DND-41 (cell line): ENCODE data around the gene SRRT.
"Not testable (repeated sequence)": the region's sequence is repeated elsewhere in the genome, so short reads cannot be mapped to it uniquely, and the experiment has no call there.

Experiments
- CTCF ChIP-seq: IDR thresholded peaks from 2 replicates; pipeline ENCODE4 v1.5.1; 2012; ENCODE audit warnings: borderline replicate concordance, low read length, moderate library complexity, mild to moderate bottlenecking; ENCODE audit not compliant: poor library complexity, severe bottlenecking; ENCODE audit errors: extremely low read depth
- EZH2 ChIP-seq: IDR thresholded peaks from 3 replicates; pipeline ENCODE4 v1.6.1; 2012; ENCODE audit warnings: borderline replicate concordance, low read depth, mild to moderate bottlenecking, moderate library complexity, low read length, inconsistent platforms; ENCODE audit not compliant: severe bottlenecking

GRCh38 chr7:100910443-100910842 is 35.5 kb downstream of the SRRT start:
- not testable (repeated sequence) for TF ChIP-seq CTCF, EZH2
